A549 (cell line): ENCODE measurements around the gene NPTXR. TPM values are rescaled to one million over a fixed set of nuclear protein-coding genes. Genes with fewer than 3 reads are reported as not detected.

Experiments
- ATAC-seq, 2 experiments: fragments of 200-7000 bp in 1 of 2; fragments of >200 bp in 1 of 2; cut with Nextera tagmentation in 1 of 2; cut with Tn5 transposase in 1 of 2; 3 replicates each; pipeline versions ENCODE4 v1.8.0 to v1.9.1; 2018 to 2020; ENCODE audit warnings: mild to moderate bottlenecking in 1 of 2, moderate library complexity in 1 of 2
- CTCF ChIA-PET: fragments of 300-600 bp; sonication (Branson Sonifier 250); formaldehyde crosslinking; extraction: SDS; loops from one replicate; lab custom pipeline; 2021; ENCODE audit warnings: antibody characterized with exemption, inconsistent platforms; lab: Yijun Ruan, JAX
- POLR2A ChIA-PET: fragments of 350-600 bp; formaldehyde crosslinking; extraction: SDS; loops from one replicate; lab custom pipeline; 2021; ENCODE audit warnings: antibody characterized with exemption, inconsistent platforms; lab: Yijun Ruan, JAX
- DNase-seq, 2 experiments: peaks; one replicate each; pipeline versions ENCODE4 v3.0.0 to v3.0.0-alpha.2; 2011 to 2016; ENCODE audit warnings: low read depth in 1 of 2, low spot score in 1 of 2
- FAIRE-seq: peaks from 2 replicates; lab custom pipeline; 2011; peaks lifted over from hg19 to GRCh38; lab: Jason Lieb, UNC
- H3K27ac ChIP-seq, 2 experiments: fragments of >200 bp; sonication (Bioruptor Twin); formaldehyde crosslinking; 3 replicates each; pipeline ENCODE4 v1.5.1; 2016 to 2017
- H3K4me1 ChIP-seq: fragments of >200 bp; sonication (Bioruptor Twin); formaldehyde crosslinking; 3 replicates; pipeline ENCODE4 v1.6.1; 2016
- H3K4me2 ChIP-seq: fragments of >200 bp; sonication (Bioruptor Twin); formaldehyde crosslinking; 3 replicates; pipeline ENCODE4 v1.6.1; 2016
- H3K4me3 ChIP-seq: fragments of >200 bp; sonication (Bioruptor Twin); formaldehyde crosslinking; 3 replicates; pipeline ENCODE4 v1.5.1; 2016
- H3K9me3 ChIP-seq: fragments of >200 bp; sonication (Bioruptor Twin); formaldehyde crosslinking; 3 replicates; pipeline ENCODE4 v1.6.1; 2016
- ATOH8 ChIP-seq: fragments of 250-450 bp; sonication (Bioruptor Pico); IDR thresholded peaks from 2 replicates; pipeline ENCODE4 v1.5.0; 2020; ENCODE audit warnings: low read depth, mild to moderate bottlenecking, moderate library complexity
- CEBPB ChIP-seq, 2 experiments: fragments of >200 bp in 1 of 2; sonication (Bioruptor Twin) in 1 of 2; formaldehyde crosslinking in 1 of 2; IDR thresholded peaks; 2 replicates each; pipeline ENCODE4 v1.6.1; 2012 to 2016
- CHD2 ChIP-seq: fragments of 150-350 bp; IDR thresholded peaks from 2 replicates; pipeline ENCODE4 v1.6.1; 2014; ENCODE audit warnings: low read length; ENCODE audit not compliant: partially characterized antibody
- CTCF ChIP-seq: fragments of >200 bp; sonication (Bioruptor Twin); formaldehyde crosslinking; IDR thresholded peaks from 3 replicates; pipeline ENCODE4 v1.5.1; 2016
- E2F6 ChIP-seq: IDR thresholded peaks from 2 replicates; pipeline ENCODE4 v1.6.1; 2012; ENCODE audit warnings: low read depth, borderline replicate concordance
- EHMT2 ChIP-seq: fragments of 200-600 bp; sonication (generic); IDR thresholded peaks from 2 replicates; pipeline ENCODE4 v1.6.1; 2016; ENCODE audit warnings: antibody characterized with exemption, low read depth, mild to moderate bottlenecking, moderate library complexity
- ESRRA ChIP-seq: fragments of 150-350 bp; IDR thresholded peaks from 2 replicates; pipeline ENCODE4 v1.6.1; 2014; ENCODE audit warnings: mild to moderate bottlenecking, low read length, borderline replicate concordance
- FOXS1 ChIP-seq: fragments of 250-450 bp; sonication (Bioruptor Pico); IDR thresholded peaks from 2 replicates; pipeline ENCODE4 v1.5.0; 2020; ENCODE audit warnings: mild to moderate bottlenecking, moderate library complexity
- HDAC2 ChIP-seq: fragments of 200-600 bp; sonication (generic); IDR thresholded peaks from 2 replicates; pipeline ENCODE4 v1.6.1; 2016
- HES2 ChIP-seq: fragments of >200 bp; sonication (Bioruptor Twin); formaldehyde crosslinking; IDR thresholded peaks from 2 replicates; pipeline ENCODE4 v1.6.1; 2016
- HMGXB4 ChIP-seq: fragments of 250-450 bp; sonication (Bioruptor Pico); IDR thresholded peaks from 2 replicates; pipeline ENCODE4 v1.5.0; 2021; ENCODE audit warnings: mild to moderate bottlenecking, moderate library complexity, borderline replicate concordance
- HOXB13 ChIP-seq: fragments of 250-450 bp; sonication (Bioruptor Pico); IDR thresholded peaks from 2 replicates; pipeline ENCODE4 v1.5.0; 2020; ENCODE audit warnings: low read depth, mild to moderate bottlenecking, moderate library complexity
- JUNB ChIP-seq: fragments of >200 bp; sonication (Bioruptor Twin); formaldehyde crosslinking; IDR thresholded peaks from 2 replicates; pipeline ENCODE4 v1.6.1; 2016
- KDM1A ChIP-seq: fragments of 200-600 bp; sonication (generic); IDR thresholded peaks from 2 replicates; pipeline ENCODE4 v1.6.1; 2016; ENCODE audit warnings: low read depth, mild to moderate bottlenecking
- POLR2AphosphoS2 ChIP-seq: conservative IDR thresholded peaks from 2 replicates; pipeline ENCODE4 v1.6.1; 2012; ENCODE audit warnings: low read length, improper control_type of control experiment, inconsistent platforms
- RCOR1 ChIP-seq: fragments of 150-350 bp; IDR thresholded peaks from 2 replicates; pipeline ENCODE4 v1.6.1; 2014; ENCODE audit warnings: antibody characterized with exemption, low read length, low read depth
- REST ChIP-seq: fragments of 200-600 bp; sonication (generic); IDR thresholded peaks from 2 replicates; pipeline ENCODE4 v1.6.1; 2016; ENCODE audit warnings: antibody characterized with exemption, mild to moderate bottlenecking, moderate library complexity
- RFX5 ChIP-seq: fragments of 450-650 bp; IDR thresholded peaks from 2 replicates; pipeline ENCODE4 v1.7.1; 2014; ENCODE audit warnings: antibody characterized with exemption, mild to moderate bottlenecking, moderate library complexity
- RNF2 ChIP-seq: fragments of 200-600 bp; sonication (generic); IDR thresholded peaks from 2 replicates; pipeline ENCODE4 v1.6.1; 2016; ENCODE audit warnings: low read depth, mild to moderate bottlenecking, antibody characterized with exemption, moderate library complexity, borderline replicate concordance
- SREBF2 ChIP-seq: fragments of 450-650 bp; IDR thresholded peaks from 2 replicates; pipeline ENCODE4 v1.6.1; 2014; ENCODE audit warnings: mild to moderate bottlenecking, moderate library complexity
- TP53 ChIP-seq: fragments of 250-450 bp; sonication (Bioruptor Pico); IDR thresholded peaks from 2 replicates; pipeline ENCODE4 v1.5.0; 2021; ENCODE audit warnings: mild to moderate bottlenecking, moderate library complexity
- ZC3H11A ChIP-seq: fragments of 450-650 bp; IDR thresholded peaks from 2 replicates; pipeline ENCODE4 v1.6.1; 2014; ENCODE audit warnings: antibody characterized with exemption, mild to moderate bottlenecking
- ZFP36 ChIP-seq: fragments of 450-650 bp; IDR thresholded peaks from 2 replicates; pipeline ENCODE4 v1.6.1; 2014; ENCODE audit warnings: borderline replicate concordance; ENCODE audit not compliant: partially characterized antibody
- ZNF302 ChIP-seq: fragments of 250-450 bp; sonication (Bioruptor Pico); IDR thresholded peaks from 2 replicates; pipeline ENCODE4 v1.9.0; 2021; ENCODE audit warnings: inconsistent platforms, mild to moderate bottlenecking, moderate library complexity
- WGBS: methylation state at CpG from one replicate; pipeline ENCODE4 v1.1.6; 2017; ENCODE audit errors: missing lambda C conversion rate; 5-methylcytosine and 5-hydroxymethylcytosine counted together
- polyA plus RNA-seq, 4 experiments: library from polyadenylated mRNA; depleted of rRNA in 3 of 4; stranded (reverse); fragments of >200 nt; fragmentation: RNase III in 1 of 4; extraction: RNeasy Plus Mini Kit Qiagen cat#74134 plus additional on column Dnase treatment in 1 of 4; gene quantifications; 2 replicates in 3 of 4; 3 replicates in 1 of 4; pipeline ENCODE4 v1.2.3, GENCODE V29; 2011 to 2017

Gene NPTXR
- polyA plus RNA-seq, 2 of the 4 experiments (the other 2 are of a cell fraction): 3.3 to 15.3 TPM

GRCh38 chr22:38772623-38772873 is 71.3 kb downstream of the NPTXR start:
- Histone ChIP-seq H3K4me2 (no peak overlapping the region), H3K4me3 (no peak overlapping the region), H3K9me3 (no peaks in the 10 kb centered on the region), H3K4me1 (0 out of 3 replicates have a peak, but pooled peaks cover 2% of the 10 kb centered on the region), H3K27ac (no peak overlapping the region)
- POLR2A ChIA-PET: no interaction called here
- WGBS: 85% methylated on average over 8 of the region's 8 CpGs
- DNase-seq: no peak
- CTCF ChIA-PET: interaction anchor here (0.7 kb wide), 1 partner anchor 12 kb away, joined by 3 read pairs; no protein-coding TSS in a partner anchor
- FAIRE-seq: no peak
- no peak for TF ChIP-seq CEBPB (IDR thresholded peaks at IDR 0.05)
- no peak for TF ChIP-seq ATOH8 (CRISPR knock-in tag)
- no peak for TF ChIP-seq HDAC2
- no peak for TF ChIP-seq CHD2
- TF ChIP-seq EHMT2: no peak
- no peak for TF ChIP-seq JUNB
- TF ChIP-seq KDM1A: no peak
- TF ChIP-seq CTCF: no peak
- no peak for TF ChIP-seq RNF2
- TF ChIP-seq HMGXB4: no peak
- TF ChIP-seq SREBF2: no peak
- no peak for TF ChIP-seq POLR2AphosphoS2
- TF ChIP-seq REST: no peak
- no peak for TF ChIP-seq TP53 (CRISPR knock-in tag)
- TF ChIP-seq ZC3H11A: no peak
- no peak for TF ChIP-seq ZNF302 (CRISPR knock-in tag)
- TF ChIP-seq HES2: no peak
- ATAC-seq: no peak

GRCh38 chr22:38770257-38770949 is 73.4 kb downstream of the NPTXR start:
- no peak overlapping the region for H3K4me3 ChIP-seq
- 74% methylated on average over 14 of the region's 16 CpGs for WGBS
- ChIA-PET CTCF (interaction anchor here (0.5 to 7.5 kb wide), 18 partner anchors 7 to 1413 kb away, joined by 3 to 112 read pairs (median 24); partner anchors contain the start of genes CBX6, NPTXR and SUN2), POLR2A (interaction anchor here (3.0 kb wide), 1 partner anchor 73 kb away, joined by 35 read pairs; the partner anchor contains the start of gene NPTXR)
- TF ChIP-seq RFX5: no peak
- no peak for TF ChIP-seq RCOR1
- TF ChIP-seq ESRRA: no peak
- TF ChIP-seq ZFP36: no peak
- no peak for TF ChIP-seq E2F6
- TF ChIP-seq KDM1A: no peak
- TF ChIP-seq HOXB13 (CRISPR knock-in tag): no peak
- TF ChIP-seq JUNB: no peak
- TF ChIP-seq ATOH8 (CRISPR knock-in tag): no peak
- TF ChIP-seq FOXS1 (CRISPR knock-in tag): no peak
- TF ChIP-seq CHD2: no peak
- H3K4me2 ChIP-seq: no peak overlapping the region
- no peak for ATAC-seq
- H3K27ac ChIP-seq: no peak overlapping the region
- H3K4me1 ChIP-seq: peaks cover 12% of the 10 kb centered on the region
- H3K9me3 ChIP-seq: no peaks in the 10 kb centered on the region
- no peak for FAIRE-seq
- no peak for DNase-seq
